Measurements from ENCODE around the gene NID1. TPM values are rescaled to one million over a fixed set of nuclear protein-coding genes. Genes with fewer than 3 reads are reported as not detected.

The NID1 gene
- total RNA-seq, result 175 and 328 TPM in 2 replicates

- DNase-seq (ENCODE audit: low read depth in 2 of 2), result peak; percentile 60 to 85
Observed at GRCh38 chr1:236064674-236065508, at the start of gene NID1. NID1 (minus strand) TSS chr1:236065090; CDS start chr1:236065079, 11 bp downstream.

GRCh38 chr1:236114076-236114747 is 49.3 kb upstream of the NID1 start:
- no peak for DNase-seq (ENCODE audit: low read depth in 2 of 2)

- no peak for DNase-seq (ENCODE audit: low read depth in 2 of 2)
Observed at GRCh38 chr1:236113324-236114032, 48.6 kb upstream of the NID1 start.

GRCh38 chr1:236112332-236112627 is 47.4 kb upstream of the NID1 start:
- no peak for DNase-seq (ENCODE audit: low read depth in 2 of 2)

GRCh38 chr1:236111527-236112331 is 46.8 kb upstream of the NID1 start:
- DNase-seq (ENCODE audit: low read depth in 2 of 2), result no peak

- no peak for DNase-seq (ENCODE audit: low read depth in 2 of 2)
Observed at GRCh38 chr1:236110137-236110536, 45.2 kb upstream of the NID1 start.

- DNase-seq (ENCODE audit: low read depth in 2 of 2), result no peak
Observed at GRCh38 chr1:236108027-236108648, 43.2 kb upstream of the NID1 start.

GRCh38 chr1:236107121-236107907 is 42.4 kb upstream of the NID1 start:
- DNase-seq (ENCODE audit: low read depth in 2 of 2), result no peak

- DNase-seq (ENCODE audit: low read depth in 2 of 2), result peak; percentile 30 to 61
Observed at GRCh38 chr1:236103646-236104218, 38.8 kb upstream of the NID1 start.

- DNase-seq (ENCODE audit: low read depth in 2 of 2), result no peak
Observed at GRCh38 chr1:236103059-236103458, 38.2 kb upstream of the NID1 start.

GRCh38 chr1:236102611-236103010 is 37.7 kb upstream of the NID1 start:
- no peak for DNase-seq (ENCODE audit: low read depth in 2 of 2)

GRCh38 chr1:236101233-236102200 is 36.6 kb upstream of the NID1 start:
- DNase-seq (ENCODE audit: low read depth in 2 of 2), result no peak

- no peak for DNase-seq (ENCODE audit: low read depth in 2 of 2)
Observed at GRCh38 chr1:236100799-236101198, 35.9 kb upstream of the NID1 start.

GRCh38 chr1:236099355-236099974 is 34.6 kb upstream of the NID1 start:
- DNase-seq (ENCODE audit: low read depth in 2 of 2), result no peak

GRCh38 chr1:236098267-236098666 is 33.4 kb upstream of the NID1 start:
- no peak for DNase-seq (ENCODE audit: low read depth in 2 of 2)

- DNase-seq (ENCODE audit: low read depth in 2 of 2), result peak; percentile 86 to 91
Observed at GRCh38 chr1:236096660-236097482, 32.0 kb upstream of the NID1 start.

All from dermis microvascular lymphatic vessel endothelial cell (primary cell).